ENCODE measurements around the gene ABITRAM. TPM values are rescaled to one million over a fixed set of nuclear protein-coding genes. Genes with fewer than 3 reads are reported as not detected.
"Not testable (repeated sequence)": the region's sequence is repeated elsewhere in the genome, so short reads cannot be mapped to it uniquely, and the experiment has no call there.

ABITRAM gene
- total RNA-seq, 2 donors from 2014 or later: 6.0 to 6.7 TPM

DNA sequence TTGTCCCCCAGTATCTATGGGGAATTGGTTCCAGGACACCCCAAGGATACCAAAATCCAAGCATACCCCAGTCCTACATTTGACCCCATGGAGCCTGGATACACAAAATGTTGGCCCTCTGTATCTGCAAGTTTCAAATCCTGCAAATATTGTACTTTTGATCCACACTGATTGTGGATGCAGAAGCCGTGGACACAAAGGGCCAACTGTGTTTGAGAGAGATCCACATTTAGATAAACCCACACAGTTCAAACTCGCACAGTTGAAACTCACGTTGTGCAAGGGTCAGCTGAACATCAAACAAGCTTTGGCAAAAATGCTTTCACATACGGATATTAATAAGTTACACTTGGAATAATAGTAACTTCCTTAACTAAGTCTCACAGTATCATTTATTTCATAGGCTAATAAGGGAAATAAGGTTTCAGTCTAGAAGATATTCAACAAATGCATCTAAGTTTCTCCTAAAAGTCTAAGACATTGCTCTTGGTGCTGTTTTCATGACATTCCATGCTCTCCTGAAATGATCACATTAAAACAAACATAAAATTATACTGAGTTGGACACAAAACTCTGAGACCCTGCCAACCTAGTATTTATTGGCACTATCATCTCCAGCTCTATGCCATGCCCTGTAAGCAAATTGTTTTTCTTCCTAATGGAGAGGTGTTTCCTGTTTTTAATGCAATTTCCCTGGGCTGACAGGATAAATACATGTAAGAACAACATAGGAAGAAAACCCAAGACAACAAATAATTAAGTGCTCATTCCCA is 39.8 kb upstream of the ABITRAM start:
- Histone ChIP-seq H3K4me3 (no peak overlapping the region), H3K27me3 (replicated peaks; ENCODE audit: insufficient read depth) (no peaks in the 10 kb centered on the region), H3K36me3 (peaks cover 0 to 9% of the 10 kb centered on the region in 2 donors), H3K9me3 (no peaks in the 10 kb centered on the region), H3K4me1 (replicated peaks) (no peaks in the 10 kb centered on the region), H3K27ac (no peak overlapping the region)
- no peak for TF ChIP-seq POLR2A (IDR thresholded peaks at IDR 0.05)
- no peak for TF ChIP-seq POLR2AphosphoS5 (IDR thresholded peaks at IDR 0.05)
- TF ChIP-seq, protein P1, sequence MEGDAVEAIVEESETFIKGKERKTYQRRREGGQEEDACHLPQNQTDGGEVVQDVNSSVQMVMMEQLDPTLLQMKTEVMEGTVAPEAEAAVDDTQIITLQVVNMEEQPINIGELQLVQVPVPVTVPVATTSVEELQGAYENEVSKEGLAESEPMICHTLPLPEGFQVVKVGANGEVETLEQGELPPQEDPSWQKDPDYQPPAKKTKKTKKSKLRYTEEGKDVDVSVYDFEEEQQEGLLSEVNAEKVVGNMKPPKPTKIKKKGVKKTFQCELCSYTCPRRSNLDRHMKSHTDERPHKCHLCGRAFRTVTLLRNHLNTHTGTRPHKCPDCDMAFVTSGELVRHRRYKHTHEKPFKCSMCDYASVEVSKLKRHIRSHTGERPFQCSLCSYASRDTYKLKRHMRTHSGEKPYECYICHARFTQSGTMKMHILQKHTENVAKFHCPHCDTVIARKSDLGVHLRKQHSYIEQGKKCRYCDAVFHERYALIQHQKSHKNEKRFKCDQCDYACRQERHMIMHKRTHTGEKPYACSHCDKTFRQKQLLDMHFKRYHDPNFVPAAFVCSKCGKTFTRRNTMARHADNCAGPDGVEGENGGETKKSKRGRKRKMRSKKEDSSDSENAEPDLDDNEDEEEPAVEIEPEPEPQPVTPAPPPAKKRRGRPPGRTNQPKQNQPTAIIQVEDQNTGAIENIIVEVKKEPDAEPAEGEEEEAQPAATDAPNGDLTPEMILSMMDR (IDR thresholded peaks at IDR 0.05): no peak
- DNase-seq (ENCODE audit: low spot score): no peak
- intact Hi-C loops (cut with DNase I): no loop called here
- WGBS: 57% methylated on average over 4 of the region's 4 CpGs

DNA sequence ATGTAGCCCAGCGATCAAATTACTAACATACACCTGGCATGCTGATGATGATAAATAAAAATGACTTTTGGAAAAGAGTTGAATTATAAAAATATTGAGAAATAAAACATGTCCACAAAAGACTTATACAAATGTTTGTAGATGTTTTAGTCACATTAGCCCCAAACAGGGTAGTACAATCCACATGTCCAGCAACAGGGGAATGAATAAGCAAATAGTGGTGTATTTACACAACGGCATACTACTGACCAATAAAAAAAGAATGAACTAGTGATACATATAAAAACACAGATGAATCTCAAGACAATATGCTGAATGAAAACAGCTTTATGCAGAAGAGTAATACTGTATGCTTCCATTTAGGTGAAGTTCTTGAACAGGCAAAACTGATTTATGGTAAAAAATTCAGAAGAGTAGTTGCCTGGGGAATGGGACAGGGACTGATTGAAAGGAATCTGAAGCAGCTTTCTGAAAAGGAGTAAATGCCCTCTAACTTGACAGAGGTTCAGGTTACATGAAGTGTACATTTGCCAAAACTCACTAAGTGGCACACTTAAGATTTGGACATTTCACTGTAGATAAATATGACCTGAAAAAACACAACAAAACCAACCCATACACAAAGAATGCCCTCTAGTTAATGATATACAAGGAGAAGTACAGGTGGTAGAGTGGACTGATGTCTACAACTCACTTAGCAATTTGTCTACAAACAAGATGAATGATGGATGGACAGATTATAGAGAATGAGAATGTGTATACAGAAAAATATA is 36.7 kb upstream of the ABITRAM start:
- no peak for DNase-seq (ENCODE audit: low spot score)
- TF ChIP-seq, protein P1 (IDR thresholded peaks at IDR 0.05): no peak
- no peak for TF ChIP-seq POLR2A (IDR thresholded peaks at IDR 0.05)
- TF ChIP-seq POLR2AphosphoS5 (IDR thresholded peaks at IDR 0.05): no peak
- H3K27ac ChIP-seq: no peak overlapping the region
- 84% methylated on average over 2 of the region's 2 CpGs for WGBS
- H3K9me3 ChIP-seq: no peaks in the 10 kb centered on the region
- H3K4me3 ChIP-seq: no peak overlapping the region
- H3K36me3 ChIP-seq: peaks cover 0 to 8% of the 10 kb centered on the region in 2 donors
- no peaks in the 10 kb centered on the region for H3K27me3 ChIP-seq (replicated peaks; ENCODE audit: insufficient read depth)
- intact Hi-C loops (cut with DNase I): no loop called here
- H3K4me1 ChIP-seq (replicated peaks): no peaks in the 10 kb centered on the region

DNA sequence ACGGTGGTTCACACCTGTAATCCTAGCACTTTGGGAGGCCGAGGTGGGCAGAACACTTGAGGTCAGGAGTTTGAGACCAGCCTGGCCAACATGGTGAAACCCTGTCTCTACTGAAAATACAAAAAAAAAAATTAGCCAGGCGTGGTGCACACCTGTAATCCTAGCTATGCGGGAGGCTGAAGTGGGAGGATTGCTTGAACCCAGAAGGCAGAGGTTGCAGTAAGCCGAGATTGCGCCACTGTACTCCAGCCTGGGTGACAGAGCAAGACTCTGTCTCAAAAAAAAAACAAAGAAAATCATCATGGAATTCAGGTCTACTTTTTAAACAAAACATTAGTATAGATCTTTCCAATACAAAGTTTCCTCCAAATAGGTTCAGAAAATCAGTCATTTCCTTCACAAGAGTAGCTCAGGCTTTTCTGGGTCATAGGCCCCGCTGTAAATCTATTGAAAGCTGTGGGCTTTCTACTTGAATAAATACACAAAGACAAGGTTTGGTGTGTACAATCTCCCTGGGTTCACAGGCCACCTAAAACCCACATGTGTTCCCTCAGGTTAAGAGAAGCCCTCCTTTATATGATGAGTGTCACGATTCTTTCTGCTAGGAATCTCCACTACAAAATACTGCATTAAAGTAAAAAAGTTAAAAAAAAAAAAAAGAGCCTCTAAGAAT is 35.0 kb upstream of the ABITRAM start:
- H3K36me3 ChIP-seq; H3K4me3 ChIP-seq; H3K27me3 ChIP-seq (replicated peaks; ENCODE audit: insufficient read depth); H3K9me3 ChIP-seq; DNase-seq (ENCODE audit: low spot score); H3K27ac ChIP-seq; H3K4me1 ChIP-seq (replicated peaks); intact Hi-C loops (cut with DNase I): not testable (repeated sequence)
- 95% methylated on average over 8 of the region's 8 CpGs for WGBS

DNA sequence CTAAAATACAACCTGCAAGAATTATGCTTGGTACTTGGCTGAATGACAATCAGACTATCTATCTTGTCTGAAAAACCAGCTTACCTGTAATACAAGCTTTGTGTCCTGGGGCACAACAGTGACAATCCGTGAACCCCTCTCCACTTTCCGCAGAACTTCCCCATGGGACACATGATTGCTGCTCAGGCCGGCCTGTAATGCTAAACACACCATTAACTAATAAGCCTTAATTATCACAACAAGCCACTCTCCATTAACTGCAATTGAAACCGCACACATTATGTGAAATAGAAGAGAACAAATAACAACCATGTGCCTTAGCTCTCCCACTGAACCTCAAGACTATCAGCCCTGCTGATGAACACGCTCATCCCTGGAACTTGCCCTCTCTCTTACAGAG is 34.0 kb upstream of the ABITRAM start:
- DNase-seq (ENCODE audit: low spot score): no peak
- H3K4me3 ChIP-seq: no peak overlapping the region
- intact Hi-C loops (cut with DNase I): no loop called here
- H3K9me3 ChIP-seq: no peaks in the 10 kb centered on the region
- no peak overlapping the region for H3K27ac ChIP-seq
- no peaks in the 10 kb centered on the region for H3K27me3 ChIP-seq (replicated peaks; ENCODE audit: insufficient read depth)
- no peaks in the 10 kb centered on the region for H3K4me1 ChIP-seq (replicated peaks)
- TF ChIP-seq POLR2A (IDR thresholded peaks at IDR 0.05) (no peak), POLR2AphosphoS5 (IDR thresholded peaks at IDR 0.05) (no peak)
- TF ChIP-seq, protein P1 (IDR thresholded peaks at IDR 0.05): no peak
- H3K36me3 ChIP-seq: no peaks in the 10 kb centered on the region
- WGBS: 80% methylated on average over 5 of the region's 5 CpGs

DNA sequence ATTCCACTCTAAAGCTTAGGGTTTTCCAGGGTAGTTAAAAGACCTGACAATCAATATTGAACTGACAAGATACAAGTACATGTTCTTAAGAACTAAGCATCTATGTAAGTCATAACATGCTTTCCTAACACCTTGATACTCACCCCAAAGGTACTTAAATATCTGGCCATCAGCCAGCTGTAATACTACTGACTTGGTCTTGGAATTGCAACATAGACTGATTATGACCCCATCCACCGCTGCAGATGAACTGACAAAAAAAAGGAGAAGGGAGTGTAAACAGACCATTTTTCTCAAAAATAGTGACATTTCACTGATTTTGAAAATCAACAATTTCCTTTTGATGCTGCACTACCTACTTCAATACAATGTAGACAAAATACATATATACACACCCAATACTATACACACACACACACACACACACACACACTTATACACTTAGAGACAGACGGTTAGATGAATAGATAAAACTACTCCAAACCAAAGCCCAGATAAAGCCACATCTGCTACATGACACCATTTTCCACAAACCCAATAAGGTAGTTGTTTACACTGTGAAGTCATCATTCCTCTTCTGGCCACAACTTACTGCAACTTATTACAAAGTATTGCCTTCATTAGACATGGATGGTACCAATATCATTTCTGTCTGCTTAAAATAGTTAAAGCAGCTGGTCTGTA is 30.6 kb upstream of the ABITRAM start:
- H3K9me3 ChIP-seq: no peaks in the 10 kb centered on the region
- no peaks in the 10 kb centered on the region for H3K27me3 ChIP-seq (replicated peaks; ENCODE audit: insufficient read depth)
- no peak overlapping the region for H3K27ac ChIP-seq
- H3K4me3 ChIP-seq: no peak overlapping the region
- TF ChIP-seq POLR2AphosphoS5 (IDR thresholded peaks at IDR 0.05) (no peak), POLR2A (IDR thresholded peaks at IDR 0.05) (no peak)
- TF ChIP-seq, protein P1 (IDR thresholded peaks at IDR 0.05): no peak
- no peak for DNase-seq (ENCODE audit: low spot score)
- no peaks in the 10 kb centered on the region for H3K4me1 ChIP-seq (replicated peaks)
- intact Hi-C loops (cut with DNase I): no loop called here
- no peaks in the 10 kb centered on the region for H3K36me3 ChIP-seq
- WGBS: 81% methylated on average over 2 of the region's 2 CpGs
